H9 (cell line): ENCODE data around the gene KREMEN1. TPM values are rescaled to one million over a fixed set of nuclear protein-coding genes. Genes with fewer than 3 reads are reported as not detected.

Experiments
- DNase-seq: peaks from one replicate; pipeline ENCODE4 v3.0.0-alpha.2; 2017
- H2AFZ ChIP-seq: one replicate; pipeline ENCODE4 v1.6.1; 2013; ENCODE audit warnings: mild to moderate bottlenecking, low read length, control low read depth, moderate library complexity
- H2AK5ac ChIP-seq: 2 replicates; pipeline ENCODE4 v1.6.1; 2013; ENCODE audit warnings: low read length, control low read depth, mixed read lengths; ENCODE audit not compliant: insufficient read length
- H2BK120ac ChIP-seq: one replicate; pipeline ENCODE4 v1.6.1; 2013; ENCODE audit warnings: low read depth, mild to moderate bottlenecking, low read length, control low read depth, inconsistent platforms; ENCODE audit not compliant: poor library complexity, severe bottlenecking
- H2BK12ac ChIP-seq: 2 replicates; pipeline ENCODE4 v1.6.1; 2013; ENCODE audit warnings: low read length, control low read depth, mixed read lengths, low read depth; ENCODE audit not compliant: insufficient read length
- H2BK15ac ChIP-seq: 2 replicates; pipeline ENCODE4 v1.6.1; 2013; ENCODE audit warnings: low read depth, low read length, control low read depth
- H2BK20ac ChIP-seq: one replicate; pipeline ENCODE4 v1.6.1; 2013; ENCODE audit warnings: low read depth, mild to moderate bottlenecking, low read length, control low read depth, inconsistent platforms; ENCODE audit not compliant: poor library complexity, severe bottlenecking
- H2BK5ac ChIP-seq: 2 replicates; pipeline ENCODE4 v1.6.1; 2013; ENCODE audit warnings: low read length, control low read depth, mixed read lengths; ENCODE audit not compliant: insufficient read length
- H3K14ac ChIP-seq: 2 replicates; pipeline ENCODE4 v1.6.1; 2013; ENCODE audit warnings: low read length, control low read depth; ENCODE audit not compliant: insufficient read depth
- H3K18ac ChIP-seq: 2 replicates; pipeline ENCODE4 v1.6.1; 2013; ENCODE audit warnings: low read depth, mild to moderate bottlenecking, mixed read lengths, low read length, control low read depth; ENCODE audit not compliant: insufficient read length
- H3K23ac ChIP-seq: 2 replicates; pipeline ENCODE4 v1.6.1; 2013; ENCODE audit warnings: low read length, control low read depth, mixed read lengths, low read depth; ENCODE audit not compliant: insufficient read length
- H3K23me2 ChIP-seq: 2 replicates; pipeline ENCODE4 v1.6.1; 2013; ENCODE audit warnings: low read depth, mild to moderate bottlenecking, mixed read lengths, low read length, control low read depth; ENCODE audit not compliant: insufficient read length, poor library complexity, severe bottlenecking
- H3K27ac ChIP-seq: 2 replicates; pipeline ENCODE4 v1.5.1; 2013; ENCODE audit warnings: low read length, control low read depth, mixed read lengths, low read depth; ENCODE audit not compliant: insufficient read length
- H3K27me3 ChIP-seq: 2 replicates; pipeline ENCODE4 v1.6.1; 2013; ENCODE audit warnings: low read length, control low read depth, inconsistent platforms; ENCODE audit not compliant: insufficient read depth
- H3K4ac ChIP-seq: 2 replicates; pipeline ENCODE4 v1.6.1; 2013; ENCODE audit warnings: low read depth, mild to moderate bottlenecking, control low read depth, inconsistent platforms, low read length, moderate library complexity
- H3K4me1 ChIP-seq: 2 replicates; pipeline ENCODE4 v1.6.1; 2013; ENCODE audit warnings: low read length, control low read depth, inconsistent platforms; ENCODE audit not compliant: insufficient read depth
- H3K4me2 ChIP-seq: 2 replicates; pipeline ENCODE4 v1.6.1; 2013; ENCODE audit warnings: low read length, control low read depth, mixed read lengths; ENCODE audit not compliant: insufficient read length, insufficient read depth
- H3K56ac ChIP-seq: 2 replicates; pipeline ENCODE4 v1.6.1; 2013; ENCODE audit warnings: low read depth, mild to moderate bottlenecking, mixed read lengths, low read length, control low read depth; ENCODE audit not compliant: insufficient read length
- H3K79me1 ChIP-seq: 2 replicates; pipeline ENCODE4 v1.6.1; 2013; ENCODE audit warnings: low read depth, mild to moderate bottlenecking, moderate library complexity, low read length, control low read depth, inconsistent platforms; ENCODE audit not compliant: insufficient read depth, poor library complexity, severe bottlenecking
- H3K79me2 ChIP-seq: 2 replicates; pipeline ENCODE4 v1.6.1; 2013; ENCODE audit warnings: low read length, control low read depth, inconsistent platforms; ENCODE audit not compliant: insufficient read depth
- H3K9ac ChIP-seq: 2 replicates; pipeline ENCODE4 v1.6.1; 2013; ENCODE audit warnings: low read length, control low read depth, mixed read lengths; ENCODE audit not compliant: insufficient read length; ENCODE audit errors: extremely low read depth
- H3K9me3 ChIP-seq: one replicate; pipeline ENCODE4 v1.6.1; 2013; ENCODE audit warnings: low read depth, low read length, inconsistent platforms; ENCODE audit not compliant: control insufficient read depth
- H3T11ph ChIP-seq: one replicate; pipeline ENCODE4 v1.6.1; 2013; ENCODE audit warnings: mild to moderate bottlenecking, low read length, control low read depth, inconsistent platforms
- H4K20me1 ChIP-seq: one replicate; pipeline ENCODE4 v1.6.1; 2013; ENCODE audit not compliant: control insufficient read depth, insufficient read length, insufficient read depth
- H4K5ac ChIP-seq: 2 replicates; pipeline ENCODE4 v1.6.1; 2013; ENCODE audit warnings: low read depth, mild to moderate bottlenecking, mixed read lengths, low read length, control low read depth; ENCODE audit not compliant: insufficient read length
- H4K8ac ChIP-seq: replicated peaks from 2 replicates; pipeline ENCODE4 v1.6.1; 2013; ENCODE audit warnings: low read length, control low read depth, mixed read lengths, low read depth; ENCODE audit not compliant: insufficient read length
- H4K91ac ChIP-seq: 2 replicates; pipeline ENCODE4 v1.6.1; 2013; ENCODE audit warnings: low read depth, mild to moderate bottlenecking, moderate library complexity, mixed read lengths, low read length, control low read depth; ENCODE audit not compliant: insufficient read length
- H3K27ac Mint-ChIP-seq, 3 experiments: 2 replicates in 2 of 3; 3 replicates in 1 of 3; pipeline ENCODE4 v1.8.0; 2020 to 2021; ENCODE audit warnings: mixed read lengths in 3 of 3, mild to moderate bottlenecking in 1 of 3, moderate library complexity in 1 of 3
- H3K27me3 Mint-ChIP-seq: 2 replicates; pipeline ENCODE4 v1.8.0; 2021; ENCODE audit warnings: low read depth, mild to moderate bottlenecking, moderate library complexity, mixed read lengths
- H3K36me3 Mint-ChIP-seq, 3 experiments: 2 replicates in 2 of 3; 3 replicates in 1 of 3; pipeline ENCODE4 v1.8.0; 2020 to 2021; ENCODE audit warnings: low read depth in 3 of 3, mixed read lengths in 3 of 3; ENCODE audit not compliant: insufficient read depth in 1 of 3
- H3K4me1 Mint-ChIP-seq, 2 experiments: 2 replicates each; pipeline ENCODE4 v1.8.0; 2020; ENCODE audit warnings: mixed read lengths in 2 of 2
- H3K4me3 Mint-ChIP-seq, 2 experiments: 2 replicates in 1 of 2; 3 replicates in 1 of 2; pipeline ENCODE4 v1.8.0; 2020 to 2021; ENCODE audit warnings: mild to moderate bottlenecking in 2 of 2, mixed read lengths in 2 of 2, moderate library complexity in 1 of 2
- H3K9me3 Mint-ChIP-seq, 2 experiments: 2 replicates in 1 of 2; 3 replicates in 1 of 2; pipeline ENCODE4 v1.8.0; 2020; ENCODE audit warnings: mild to moderate bottlenecking in 2 of 2, mixed read lengths in 2 of 2, moderate library complexity in 1 of 2
- WGBS: extraction: QIAGEN DNeasy Blood & Tissue Kit; methylation state at CpG from one replicate; pipeline ENCODE4 v1.1.7; 2013; ENCODE audit warnings: missing lambda C conversion rate, low lambda C conversion rate, mixed read lengths; ENCODE audit not compliant: insufficient read length; ENCODE audit errors: extremely low coverage; 5-methylcytosine and 5-hydroxymethylcytosine counted together
- total RNA-seq: library from RNA; stranded (reverse); gene quantifications from 2 replicates; pipeline ENCODE4 v1.2.1, GENCODE V29; 2021
- TF ChIP-seq, protein P1 (sequence below): fragments of 200-600 bp; sonication (generic); conservative IDR thresholded peaks from 3 replicates; pipeline ENCODE4 v1.8.0; 2021; ENCODE audit warnings: antibody characterized with exemption, mild to moderate bottlenecking

KREMEN1 gene
- total RNA-seq, 1 experiment from 2014 or later: 2.4 TPM

DNA sequence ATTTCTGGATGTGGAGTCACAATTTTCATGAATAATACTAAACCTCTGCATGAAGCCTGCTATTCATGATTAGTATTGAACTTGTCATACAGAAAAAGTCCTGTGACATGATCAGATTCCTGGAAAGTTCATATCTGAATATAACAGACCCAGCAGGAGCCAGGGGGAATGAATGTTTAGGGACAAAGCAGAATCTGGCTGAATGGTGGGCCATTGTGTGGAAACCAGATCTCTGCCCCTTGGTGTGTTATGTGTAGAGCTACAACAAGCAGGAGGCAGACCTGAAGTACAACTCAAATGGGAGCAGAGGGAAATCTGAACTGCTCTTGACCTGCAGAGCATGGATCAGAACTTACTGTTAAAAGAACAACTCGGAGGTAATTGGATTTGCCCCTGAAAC, 30.3 kb downstream of the KREMEN1 start:
- H3K9me3 Mint-ChIP-seq: no peaks in the 10 kb centered on the region

More for the DNA sequence above, 30.3 kb downstream of the KREMEN1 start:
- Histone ChIP-seq H3K79me1 (no peaks in the 10 kb centered on the region), H3T11ph (no peak overlapping the region), H2BK15ac (no peak overlapping the region), H3K23ac (no peak overlapping the region), H3K27ac (no peak overlapping the region), H2AFZ (no peak overlapping the region), H3K14ac (no peak overlapping the region), H3K9me3 (no peaks in the 10 kb centered on the region), H3K4me1 (no peaks in the 10 kb centered on the region; the same call in 1 of the 2 replicates), H3K4ac (no peak overlapping the region), H4K91ac (no peak overlapping the region), H3K27me3 (no peaks in the 10 kb centered on the region), H4K8ac (no peak overlapping the region), H4K20me1 (no peaks in the 10 kb centered on the region), H2BK120ac (no peak overlapping the region), H2BK5ac (no peak overlapping the region), H3K9ac (no peak overlapping the region), H3K56ac (no peak overlapping the region), H4K5ac (no peak overlapping the region), H3K79me2 (no peaks in the 10 kb centered on the region), H3K18ac (no peak overlapping the region), H2BK20ac (no peak overlapping the region), H2BK12ac (no peak overlapping the region), H2AK5ac (no peak overlapping the region), H3K23me2 (no peaks in the 10 kb centered on the region), H3K4me2 (no peak overlapping the region)
- WGBS: no CpG with 5 or more reads among the region's 1 CpG
- TF ChIP-seq, protein P1, sequence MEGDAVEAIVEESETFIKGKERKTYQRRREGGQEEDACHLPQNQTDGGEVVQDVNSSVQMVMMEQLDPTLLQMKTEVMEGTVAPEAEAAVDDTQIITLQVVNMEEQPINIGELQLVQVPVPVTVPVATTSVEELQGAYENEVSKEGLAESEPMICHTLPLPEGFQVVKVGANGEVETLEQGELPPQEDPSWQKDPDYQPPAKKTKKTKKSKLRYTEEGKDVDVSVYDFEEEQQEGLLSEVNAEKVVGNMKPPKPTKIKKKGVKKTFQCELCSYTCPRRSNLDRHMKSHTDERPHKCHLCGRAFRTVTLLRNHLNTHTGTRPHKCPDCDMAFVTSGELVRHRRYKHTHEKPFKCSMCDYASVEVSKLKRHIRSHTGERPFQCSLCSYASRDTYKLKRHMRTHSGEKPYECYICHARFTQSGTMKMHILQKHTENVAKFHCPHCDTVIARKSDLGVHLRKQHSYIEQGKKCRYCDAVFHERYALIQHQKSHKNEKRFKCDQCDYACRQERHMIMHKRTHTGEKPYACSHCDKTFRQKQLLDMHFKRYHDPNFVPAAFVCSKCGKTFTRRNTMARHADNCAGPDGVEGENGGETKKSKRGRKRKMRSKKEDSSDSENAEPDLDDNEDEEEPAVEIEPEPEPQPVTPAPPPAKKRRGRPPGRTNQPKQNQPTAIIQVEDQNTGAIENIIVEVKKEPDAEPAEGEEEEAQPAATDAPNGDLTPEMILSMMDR: no peak
- Mint-ChIP-seq H3K4me3 (no peak overlapping the region), H3K27me3 (no peaks in the 10 kb centered on the region), H3K36me3 (peaks cover 0 to 4% (median 2%) of the 10 kb centered on the region in 3 experiments; a peak in 2 of 7 replicates), H3K4me1 (peaks cover 24 to 35% of the 10 kb centered on the region in 2 experiments), H3K27ac (no peak overlapping the region)
- no peak for DNase-seq
